T-cell (primary cell): ENCODE measurements around the gene PSAP. TPM values are rescaled to one million over a fixed set of nuclear protein-coding genes. Genes with fewer than 3 reads are reported as not detected.
"Not testable (repeated sequence)": the region's sequence is repeated elsewhere in the genome, so short reads cannot be mapped to it uniquely, and the experiment has no call there.

Experiments used
- ATAC-seq, 4 experiments: fragments of 200-7000 bp in 3 of 4; fragments of 150-1000 bp in 1 of 4; cut with Tn5 transposase; replicated peaks in 1 of 4; 1 replicate in 3 of 4; 2 replicates in 1 of 4; pipeline ENCODE4 v1.10.0; 2021; ENCODE audit warnings: moderate library complexity in 3 of 4, mild to moderate bottlenecking in 2 of 4, moderate number of reproducible peaks in 1 of 4
- CTCF ChIA-PET, 2 donors: fragments of 300-600 bp; sonication (Branson Sonifier 250); formaldehyde crosslinking; loops; one replicate each; lab custom pipeline; 2022; ENCODE audit warnings: antibody characterized with exemption in 2 of 2; lab: Charles Lee
- POLR2A ChIA-PET, 2 donors: fragments of 300-600 bp; sonication (Branson Sonifier 250); formaldehyde crosslinking; loops; one replicate each; lab custom pipeline; 2022; ENCODE audit warnings: antibody characterized with exemption in 2 of 2; lab: Charles Lee
- DNase-seq, 35 experiments: peaks; one replicate each; pipeline versions ENCODE4 v3.0.0 to v3.0.0-alpha.2; 2013 to 2023
- H3K27ac ChIP-seq: one replicate; pipeline ENCODE4 v1.5.1; 2013; ENCODE audit warnings: low read length
- H3K27me3 ChIP-seq, 2 experiments: replicated peaks in 1 of 2; 1 replicate in 1 of 2; 2 replicates in 1 of 2; pipeline versions ENCODE4 v1.6.1 to v1.7.0; 2013; ENCODE audit warnings: low read length in 1 of 2, mixed read lengths in 1 of 2; ENCODE audit not compliant: control insufficient read depth in 2 of 2, insufficient read depth in 2 of 2; ENCODE audit errors: extremely low read depth in 1 of 2
- H3K36me3 ChIP-seq, 2 donors: 1 replicate in 1 of 2; 2 replicates in 1 of 2; pipeline versions ENCODE4 v1.6.1 to v1.7.0; 2013; ENCODE audit warnings: low read length in 1 of 2; ENCODE audit not compliant: control insufficient read depth in 2 of 2, insufficient read depth in 1 of 2; ENCODE audit errors: extremely low read depth in 1 of 2
- H3K4me1 ChIP-seq, 2 experiments: 1 replicate in 1 of 2; 2 replicates in 1 of 2; pipeline versions ENCODE4 v1.6.1 to v1.7.0; 2013; ENCODE audit warnings: low read length in 2 of 2, mixed read lengths in 1 of 2; ENCODE audit not compliant: insufficient read depth in 2 of 2, control insufficient read depth in 1 of 2; ENCODE audit errors: extremely low read depth in 1 of 2
- H3K4me3 ChIP-seq, 2 donors: 1 replicate in 1 of 2; 2 replicates in 1 of 2; pipeline versions ENCODE4 v1.5.1 to v1.7.0; 2013; ENCODE audit warnings: mild to moderate bottlenecking in 2 of 2, low read length in 1 of 2, moderate library complexity in 1 of 2; ENCODE audit not compliant: control insufficient read depth in 1 of 2; ENCODE audit errors: extremely low read depth in 1 of 2
- H3K9me3 ChIP-seq: 2 replicates; pipeline ENCODE4 v1.7.0; 2013
- H3K27ac Mint-ChIP-seq, 2 donors: one replicate each; pipeline ENCODE4 v1.8.0; 2020 to 2021; ENCODE audit warnings: mild to moderate bottlenecking in 2 of 2, mixed read lengths in 2 of 2
- H3K27me3 Mint-ChIP-seq, 2 donors: one replicate each; pipeline ENCODE4 v1.8.0; 2021 to 2022; ENCODE audit warnings: mixed read lengths in 2 of 2
- H3K36me3 Mint-ChIP-seq: one replicate; pipeline ENCODE4 v1.8.0; 2021; ENCODE audit warnings: mixed read lengths
- H3K4me1 Mint-ChIP-seq, 3 donors: one replicate each; pipeline ENCODE4 v1.8.0; 2020 to 2022; ENCODE audit warnings: mixed read lengths in 3 of 3, mild to moderate bottlenecking in 1 of 3
- H3K4me3 Mint-ChIP-seq, 3 donors: one replicate each; pipeline ENCODE4 v1.8.0; 2020 to 2022; ENCODE audit warnings: mild to moderate bottlenecking in 3 of 3, mixed read lengths in 3 of 3, moderate library complexity in 3 of 3
- H3K9me3 Mint-ChIP-seq, 3 donors: one replicate each; pipeline ENCODE4 v1.8.0; 2020 to 2022; ENCODE audit warnings: mixed read lengths in 3 of 3
- WGBS: methylation state at CpG from one replicate; pipeline ENCODE4 v1.1.5; 2013; ENCODE audit warnings: missing lambda C conversion rate; ENCODE audit not compliant: insufficient coverage; 5-methylcytosine and 5-hydroxymethylcytosine counted together
- total RNA-seq, 35 experiments: library from RNA in 6 of 35; stranded (reverse) in 6 of 35; fragments of 120-200 nt in 1 of 35; gene quantifications; one replicate each; pipeline versions ENCODE4 v1.2.1 to v1.2.4 and lab custom pipeline; 2013 to 2026

Gene PSAP
- total RNA-seq, 5 donors from 2014 or later (not counting 1 experiment from before 2014, with no cell fraction given) = 155 to 208 (median 190) TPM

GRCh38 chr10:71882813-71883659 is 32.0 kb upstream of the PSAP start:
- CTCF ChIA-PET = no interaction called here
- no peaks in the 10 kb centered on the region for H3K36me3 ChIP-seq
- ATAC-seq (peak in 2 of 4 experiments; percentile 20 to 40), DNase-seq (no peak)
- POLR2A ChIA-PET = interaction anchor here (0.6 kb wide), 2 partner anchors 10 to 13 kb away, joined by 4 to 11 read pairs; no protein-coding TSS in a partner anchor
- Mint-ChIP-seq H3K4me1 (peaks cover 18 to 26% (median 20%) of the 10 kb centered on the region in 3 donors), H3K9me3 (no peaks in the 10 kb centered on the region), H3K27me3 (no peaks in the 10 kb centered on the region), H3K36me3 (no peaks in the 10 kb centered on the region), H3K27ac (peak overlapping the region; percentile 1 to 61), H3K4me3 (no peak overlapping the region)
- no peak overlapping the region for H3K27ac ChIP-seq
- peaks cover 0 to 4% of the 10 kb centered on the region in 2 experiments for H3K27me3 ChIP-seq
- peaks cover 5 to 20% of the 10 kb centered on the region in 2 experiments for H3K4me1 ChIP-seq
- WGBS = 87% methylated on average over 5 of the region's 10 CpGs
- no peaks in the 10 kb centered on the region for H3K9me3 ChIP-seq
- no peak overlapping the region for H3K4me3 ChIP-seq

GRCh38 chr10:71881647-71882355 is 30.8 kb upstream of the PSAP start:
- Mint-ChIP-seq H3K27ac (no peak overlapping the region), H3K27me3 (no peaks in the 10 kb centered on the region), H3K4me1 (peaks cover 24 to 27% (median 24%) of the 10 kb centered on the region in 3 donors), H3K9me3 (no peaks in the 10 kb centered on the region), H3K4me3 (no peak overlapping the region), H3K36me3 (no peaks in the 10 kb centered on the region)
- ChIA-PET POLR2A (no interaction called here), CTCF (interaction anchor here in 1 of 2 donors (1.1 kb wide), 1 partner anchor 15 kb away, joined by 3 read pairs; no protein-coding TSS in a partner anchor)
- Histone ChIP-seq H3K27me3 (peaks cover 0 to 8% of the 10 kb centered on the region in 2 experiments), H3K4me1 (peaks cover 9 to 25% of the 10 kb centered on the region in 2 experiments), H3K4me3 (no peak overlapping the region), H3K9me3 (no peaks in the 10 kb centered on the region), H3K27ac (no peak overlapping the region), H3K36me3 (no peaks in the 10 kb centered on the region)
- 95% methylated on average over 6 of the region's 9 CpGs for WGBS
- DNase-seq (no peak), ATAC-seq (no peak)

GRCh38 chr10:71881307-71881624 is 30.2 kb upstream of the PSAP start:
- ATAC-seq, H3K4me3 ChIP-seq, H3K9me3 ChIP-seq, H3K36me3 ChIP-seq, H3K27ac Mint-ChIP-seq, DNase-seq, H3K36me3 Mint-ChIP-seq, POLR2A ChIA-PET, H3K27me3 Mint-ChIP-seq, H3K27ac ChIP-seq, H3K27me3 ChIP-seq, H3K4me3 Mint-ChIP-seq, H3K9me3 Mint-ChIP-seq: not testable (repeated sequence)
- H3K4me1 Mint-ChIP-seq = peaks cover 24 to 27% (median 24%) of the 10 kb centered on the region in 3 donors
- 100% methylated on average over 1 of the region's 2 CpGs for WGBS
- CTCF ChIA-PET = interaction anchor here in 1 of 2 donors (1.1 kb wide), 1 partner anchor 15 kb away, joined by 3 read pairs; no protein-coding TSS in a partner anchor
- H3K4me1 ChIP-seq = peaks cover 9 to 25% of the 10 kb centered on the region in 2 experiments

GRCh38 chr10:71880425-71881306 is 29.6 kb upstream of the PSAP start:
- no peaks in the 10 kb centered on the region for H3K27me3 Mint-ChIP-seq
- H3K4me1 Mint-ChIP-seq = peaks cover 24 to 27% (median 24%) of the 10 kb centered on the region in 3 donors
- ATAC-seq (no peak), DNase-seq (no peak)
- WGBS = 85% methylated on average over 12 of the region's 13 CpGs
- H3K9me3 Mint-ChIP-seq = no peaks in the 10 kb centered on the region
- ChIA-PET CTCF (interaction anchor here (0.7 to 1.1 kb wide), 2 partner anchors 16 to 114 kb away, joined by 3 to 5 read pairs; no protein-coding TSS in a partner anchor), POLR2A (no interaction called here)
- H3K9me3 ChIP-seq = no peaks in the 10 kb centered on the region
- H3K27me3 ChIP-seq = peaks cover 0 to 8% of the 10 kb centered on the region in 2 experiments
- no peaks in the 10 kb centered on the region for H3K36me3 ChIP-seq
- H3K4me3 ChIP-seq = no peak overlapping the region
- peaks cover 9 to 25% of the 10 kb centered on the region in 2 experiments for H3K4me1 ChIP-seq
- H3K27ac ChIP-seq = no peak overlapping the region
- H3K27ac Mint-ChIP-seq = no peak overlapping the region
- H3K4me3 Mint-ChIP-seq = no peak overlapping the region
- H3K36me3 Mint-ChIP-seq = no peaks in the 10 kb centered on the region

- Histone ChIP-seq H3K27ac (no peak overlapping the region), H3K4me1 (peaks cover 9 to 18% of the 10 kb centered on the region in 2 experiments), H3K4me3 (peak overlapping the region in 1 of 2 donors; percentile 36), H3K27me3 (peaks cover 0 to 8% of the 10 kb centered on the region in 2 experiments), H3K36me3 (no peaks in the 10 kb centered on the region), H3K9me3 (no peaks in the 10 kb centered on the region)
- Mint-ChIP-seq H3K36me3 (no peaks in the 10 kb centered on the region), H3K27ac (no peak overlapping the region), H3K4me1 (peaks cover 22 to 24% (median 23%) of the 10 kb centered on the region in 3 donors), H3K27me3 (no peaks in the 10 kb centered on the region), H3K4me3 (peak overlapping the region; percentile 9 to 62 (median 22)), H3K9me3 (no peaks in the 10 kb centered on the region)
- ChIA-PET CTCF (interaction anchor here (0.6 to 1.1 kb wide), 3 partner anchors 13 to 30 kb away, joined by 3 to 5 read pairs (median 3); no protein-coding TSS in a partner anchor), POLR2A (no interaction called here)
- DNase-seq (peak in 20 of 35 experiments; percentile 6 to 45 (median 21)), ATAC-seq (peak; percentile 77 to 89 (median 86))
- 15% methylated on average over 4 of the region's 18 CpGs for WGBS
Measured at GRCh38 chr10:71878327-71879034, 27.4 kb upstream of the PSAP start.
